ENCODE results near the gene TEX10. TPM values are rescaled to one million over a fixed set of nuclear protein-coding genes. Genes with fewer than 3 reads are reported as not detected.

TEX10 gene
- total and polyA plus RNA-seq, 2 of the 13 experiments (the other 11 are each of a cell fraction or from before 2014, with no cell fraction given): 18.1 to 38.7 TPM

DNA sequence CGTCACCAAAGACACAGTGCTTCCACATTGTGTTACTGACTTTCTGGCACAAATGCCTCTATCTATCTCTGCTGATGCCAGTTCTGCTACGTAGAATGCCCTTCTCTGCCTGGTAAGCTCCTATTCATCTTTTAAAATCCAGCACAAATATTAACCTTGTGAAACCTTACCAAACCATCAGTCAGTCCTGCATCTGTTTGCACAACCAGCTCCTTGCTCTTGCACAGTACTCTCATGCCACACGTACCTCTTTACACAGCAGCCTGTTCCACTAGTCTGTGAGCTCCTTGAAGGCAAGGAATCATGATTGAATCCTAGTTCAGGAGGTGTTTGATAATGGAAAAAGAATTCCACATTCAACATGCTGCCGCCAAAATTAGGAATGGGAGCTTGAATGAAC, 56.3 kb downstream of the TEX10 start (continued):
- TF ChIP-seq TRAFD1 (CRISPR knock-in tag; IDR thresholded peaks at IDR 0.05; ENCODE audit: borderline replicate concordance): no peak
- TF ChIP-seq ZSCAN9 (CRISPR knock-in tag; IDR thresholded peaks at IDR 0.05; ENCODE audit: borderline replicate concordance): no peak
- TF ChIP-seq NR2F2 (IDR thresholded peaks at IDR 0.05; ENCODE audit: borderline replicate concordance, low read depth): no peak
- TF ChIP-seq GLI4 (CRISPR knock-in tag; IDR thresholded peaks at IDR 0.05; ENCODE audit: borderline replicate concordance): no peak
- TF ChIP-seq ZSCAN12 (CRISPR knock-in tag; IDR thresholded peaks at IDR 0.05): no peak
- TF ChIP-seq RBM22 (optimal IDR thresholded peaks at IDR 0.05; ENCODE audit: low read length): no peak
- no peak for TF ChIP-seq NBN (conservative IDR thresholded peaks at IDR 0.05)
- no peak for TF ChIP-seq HOXA9 (CRISPR knock-in tag; IDR thresholded peaks at IDR 0.05; ENCODE audit: borderline replicate concordance)

DNA sequence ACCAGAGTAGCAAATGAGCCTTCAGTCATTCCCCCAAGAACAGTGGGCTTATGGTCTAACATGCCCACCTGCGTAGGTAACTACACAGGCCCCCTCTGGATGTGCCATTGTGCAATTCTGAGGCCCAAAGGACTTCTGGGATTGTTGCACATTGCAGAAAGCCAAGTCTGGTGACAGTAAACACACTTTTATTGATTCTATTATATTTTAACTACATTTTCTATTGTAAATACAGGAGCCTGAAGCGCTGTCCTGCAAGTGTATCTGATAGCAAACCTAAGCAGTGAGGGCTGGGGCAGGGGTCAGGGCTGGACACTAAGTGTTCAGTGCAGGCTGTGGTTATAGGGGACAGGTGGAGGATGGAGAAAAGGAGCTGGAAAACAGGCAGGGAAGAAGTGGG, 57.5 kb downstream of the TEX10 start:
- peaks cover 6% of the 10 kb centered on the region; the same call in 1 of the 2 replicates for H4K20me1 ChIP-seq (ENCODE audit: insufficient read depth, low read length)
- no peak overlapping the region for H3K4me2 ChIP-seq (ENCODE audit: low read depth, low read length)
- H3K4me1 ChIP-seq (ENCODE audit: insufficient read depth, low read length): peaks cover 34% of the 10 kb centered on the region
- BruUV-seq (replicated peaks): no TSS peak
- FAIRE-seq (no peak), DNase-seq (ENCODE audit: low spot score) (no peak), ATAC-seq (peak; percentile 73)
- intact Hi-C loops (cut with micrococcal nuclease; ENCODE audit: unreplicated experiment): no loop called here
- peaks cover 20 to 78% of the 10 kb centered on the region in 2 experiments for H3K36me3 ChIP-seq (replicated peaks in 1 of 2; ENCODE audit: control insufficient read depth in 1 of 2, insufficient read depth in 2 of 2, low read length in 2 of 2)
- H3K27me3 ChIP-seq (ENCODE audit: control insufficient read depth in 1 of 2, insufficient read depth in 2 of 2, low read length in 2 of 2): no peaks in the 10 kb centered on the region
- no peaks in the 10 kb centered on the region for H3K9me3 ChIP-seq (ENCODE audit: low read length)
- POLR2A ChIA-PET: no interaction called here
- TF ChIP-seq CEBPG (CRISPR knock-in tag; IDR thresholded peaks at IDR 0.05): peak; percentile 52; the same call in 1 of the 2 replicates
- TF ChIP-seq CEBPB (IDR thresholded peaks at IDR 0.05; ENCODE audit: borderline replicate concordance, low read depth, low read length): peak; percentile 52
- peak; percentile 37 for TF ChIP-seq RBM22 (optimal IDR thresholded peaks at IDR 0.05; ENCODE audit: low read length)
- no peak for TF ChIP-seq SOX6 (IDR thresholded peaks at IDR 0.05)
- TF ChIP-seq SOX6 (CRISPR knock-in tag; IDR thresholded peaks at IDR 0.05): peak; percentile 55; the same call in 1 of the 2 replicates
- TF ChIP-seq AHDC1 (CRISPR knock-in tag; IDR thresholded peaks at IDR 0.05; ENCODE audit: borderline replicate concordance): no peak
- 76% methylated on average over 2 of the region's 2 CpGs for WGBS (ENCODE audit: low lambda C conversion rate)
- no peak overlapping the region for H3K4me3 ChIP-seq (replicated peaks in 1 of 3; ENCODE audit: insufficient read depth in 1 of 3, low read depth in 2 of 3, low read length in 3 of 3)
- CTCF ChIA-PET (ENCODE audit: low intra/inter-chr PET ratio, low total read pairs): no interaction called here
- no peak overlapping the region for H2AFZ ChIP-seq (ENCODE audit: low read length)
- H3K27ac ChIP-seq (ENCODE audit: extremely low read length, insufficient read depth, low read length): no peak overlapping the region
- H3K9ac ChIP-seq (ENCODE audit: insufficient read depth, low read depth, low read length): no peak overlapping the region
- in situ Hi-C loops (cut with HindIII; ENCODE audit: extremely low pct_ligation_motif_present, low pct_unique_long_range_greater_than_20kb): no loop called here
- no peaks in the 10 kb centered on the region for H3K79me2 ChIP-seq (ENCODE audit: insufficient read depth, low read length)
